Iris pigment epithelial cell (primary cell): Measurements from ENCODE around the gene NLGN1.

ENCODE experiments used
- DNase-seq: peaks from one replicate; pipeline ENCODE4 v3.0.0-alpha.2; 2011; ENCODE audit warnings: low read depth

Gene NLGN1

GRCh38 chr3:174089592-174089991 lies 692.0 kb downstream of the NLGN1 start:
- DNase-seq, result no peak

- DNase-seq, result no peak
Measured at GRCh38 chr3:174094669-174095068, 697.1 kb downstream of the NLGN1 start.

GRCh38 chr3:174097686-174098085 lies 700.1 kb downstream of the NLGN1 start:
- no peak for DNase-seq

- peak; percentile 6 for DNase-seq
Measured at GRCh38 chr3:174098746-174099145, 701.2 kb downstream of the NLGN1 start.

GRCh38 chr3:174099724-174100123 lies 702.2 kb downstream of the NLGN1 start:
- no peak for DNase-seq

GRCh38 chr3:174100744-174101143 lies 703.2 kb downstream of the NLGN1 start:
- DNase-seq, result no peak

GRCh38 chr3:174101244-174101643 lies 703.7 kb downstream of the NLGN1 start:
- peak; percentile 22 for DNase-seq

- DNase-seq, result no peak
Measured at GRCh38 chr3:174102274-174102673, 704.7 kb downstream of the NLGN1 start.

GRCh38 chr3:174102866-174103265 lies 705.3 kb downstream of the NLGN1 start:
- DNase-seq, result no peak

GRCh38 chr3:174110761-174111160 lies 713.2 kb downstream of the NLGN1 start:
- DNase-seq, result no peak

GRCh38 chr3:174111776-174112175 lies 714.2 kb downstream of the NLGN1 start:
- DNase-seq, result no peak

GRCh38 chr3:174116421-174116820 lies 718.9 kb downstream of the NLGN1 start:
- DNase-seq, result peak; percentile 43

- DNase-seq, result no peak
Measured at GRCh38 chr3:174120997-174121396, 723.5 kb downstream of the NLGN1 start.

GRCh38 chr3:174122411-174122810 lies 724.9 kb downstream of the NLGN1 start:
- DNase-seq, result no peak

- peak; percentile 39 for DNase-seq
Measured at GRCh38 chr3:174125267-174125824, 727.8 kb downstream of the NLGN1 start.

GRCh38 chr3:174126990-174127758 lies 729.6 kb downstream of the NLGN1 start:
- peak; percentile 9 for DNase-seq

GRCh38 chr3:174132006-174132405 lies 734.5 kb downstream of the NLGN1 start:
- DNase-seq, result no peak

GRCh38 chr3:174132421-174133042 lies 735.0 kb downstream of the NLGN1 start:
- DNase-seq, result no peak

- DNase-seq, result no peak
Measured at GRCh38 chr3:174146008-174146407, 748.5 kb downstream of the NLGN1 start.

- DNase-seq, result no peak
Measured at GRCh38 chr3:174147798-174148197, 750.3 kb downstream of the NLGN1 start.

GRCh38 chr3:174153871-174154270 lies 756.3 kb downstream of the NLGN1 start:
- no peak for DNase-seq

- DNase-seq, result peak; percentile 17
Measured at GRCh38 chr3:174156200-174156599, 758.7 kb downstream of the NLGN1 start.

GRCh38 chr3:174158674-174159073 lies 761.1 kb downstream of the NLGN1 start:
- no peak for DNase-seq
